ENCODE measurements around the gene DOCK10. TPM values are rescaled to one million over a fixed set of nuclear protein-coding genes. Genes with fewer than 3 reads are reported as not detected.

DOCK10 gene
- total RNA-seq, 1 experiment from 2014 or later: 23.9 TPM

DNA sequence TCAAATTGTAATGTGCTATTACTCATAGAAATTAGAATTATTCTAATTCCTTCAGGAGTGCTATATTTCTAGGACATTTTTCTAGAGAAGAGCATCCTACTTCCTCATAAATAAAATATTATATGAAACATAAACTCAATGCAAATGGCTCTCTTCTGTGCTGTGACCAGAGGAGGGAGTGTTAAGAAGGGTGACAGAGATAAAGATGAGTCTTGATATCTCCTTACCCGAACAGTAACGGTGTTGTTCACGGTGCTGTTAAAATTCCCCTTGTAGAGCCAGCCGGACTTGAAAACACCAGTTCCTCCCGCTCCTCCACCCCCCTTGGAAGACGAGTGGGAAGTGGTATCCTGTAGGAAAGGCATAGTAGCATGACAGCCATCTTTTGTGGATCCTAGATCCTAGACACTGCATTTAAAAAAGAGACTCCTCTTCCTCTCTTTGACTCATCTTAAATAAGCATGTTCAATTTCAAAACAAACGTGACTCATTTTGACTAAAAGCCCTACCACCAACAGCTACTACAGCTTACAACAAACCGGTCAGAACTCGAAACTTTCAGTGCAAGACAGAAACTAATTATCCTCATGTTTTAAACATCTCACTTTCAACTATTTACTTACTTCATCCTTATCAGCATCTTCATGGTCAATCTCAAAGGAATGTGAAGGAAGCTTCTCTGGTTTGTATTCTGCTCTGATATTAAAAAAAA is 156.3 kb downstream of the DOCK10 start:
- DNase-seq (ENCODE audit: extremely low read depth, low read depth): no peak

DNA sequence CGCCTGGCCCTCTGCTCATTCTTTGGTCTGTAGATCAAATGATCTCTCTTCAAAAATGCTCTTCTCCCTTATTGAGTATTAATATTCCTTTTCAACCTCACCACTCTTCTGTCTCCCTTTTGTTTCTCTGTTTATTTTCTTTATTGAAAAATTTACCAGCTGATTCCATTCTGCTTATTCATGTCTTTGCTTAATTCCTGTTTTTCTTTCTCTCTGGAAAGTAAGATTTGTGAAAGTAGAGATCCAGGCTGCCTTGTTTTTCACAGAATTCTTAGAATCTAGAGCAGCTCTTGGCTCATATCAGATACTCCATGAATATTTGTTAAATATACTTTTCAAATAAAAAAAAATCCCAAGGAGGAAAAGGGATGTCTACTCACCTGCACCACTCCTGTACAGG is 157.0 kb downstream of the DOCK10 start:
- no peak for DNase-seq (ENCODE audit: extremely low read depth, low read depth)

DNA sequence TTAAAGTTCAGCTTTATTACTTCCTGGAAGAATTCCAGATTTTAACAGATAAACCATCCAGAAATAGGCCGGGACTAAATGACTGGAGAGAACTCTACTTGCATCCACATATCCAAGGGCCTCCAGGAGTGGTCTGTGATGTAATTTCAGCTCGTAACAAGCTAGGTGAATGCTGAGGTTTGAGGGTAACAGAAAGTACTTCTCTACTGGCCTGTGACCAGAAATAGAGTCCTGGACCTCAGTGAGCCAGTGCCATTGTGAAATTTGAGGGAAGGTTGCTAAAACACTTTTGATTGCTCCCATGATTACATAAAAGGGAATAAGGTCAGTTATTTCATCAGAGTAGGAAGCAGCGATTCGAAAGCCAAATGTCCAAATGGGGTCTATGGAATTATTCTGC is 158.1 kb downstream of the DOCK10 start:
- peak; percentile 50 for DNase-seq (ENCODE audit: extremely low read depth, low read depth)

DNA sequence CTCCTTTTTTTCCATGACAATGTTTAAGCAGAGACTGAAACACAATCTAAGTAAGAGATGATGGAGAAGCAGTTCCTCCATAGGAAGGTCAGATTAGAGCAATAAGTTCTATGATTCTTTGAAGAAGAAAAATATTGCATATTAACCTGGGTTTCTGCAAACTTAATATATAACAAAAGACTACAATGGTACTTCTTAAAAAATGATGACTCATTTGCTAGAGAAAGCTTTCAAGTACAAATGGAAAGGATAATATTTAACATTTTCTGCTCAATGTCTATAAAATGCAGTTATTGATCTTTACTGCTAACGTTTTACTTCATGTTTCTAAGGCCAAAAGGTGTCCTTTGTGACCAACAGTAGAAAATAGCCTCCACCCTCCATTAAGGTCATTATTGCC is 158.6 kb downstream of the DOCK10 start:
- DNase-seq (ENCODE audit: extremely low read depth, low read depth): no peak

DNA sequence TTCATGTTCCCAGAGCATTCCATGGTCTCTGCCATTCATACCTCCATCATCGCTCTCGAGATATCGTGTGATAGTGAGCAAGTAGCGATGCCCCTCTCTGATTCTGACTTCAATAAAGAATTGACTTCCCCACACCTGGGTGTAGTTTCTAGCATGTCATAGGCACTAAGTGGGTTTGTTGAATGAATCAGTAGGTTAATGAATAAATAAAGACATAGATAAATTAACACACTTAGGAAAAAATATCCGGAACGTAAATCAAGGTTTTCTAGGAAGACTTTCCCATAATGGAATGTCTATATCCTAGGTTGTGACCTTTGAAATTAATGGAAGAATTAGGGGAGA is 159.1 kb downstream of the DOCK10 start:
- no peak for DNase-seq (ENCODE audit: extremely low read depth, low read depth)

DNA sequence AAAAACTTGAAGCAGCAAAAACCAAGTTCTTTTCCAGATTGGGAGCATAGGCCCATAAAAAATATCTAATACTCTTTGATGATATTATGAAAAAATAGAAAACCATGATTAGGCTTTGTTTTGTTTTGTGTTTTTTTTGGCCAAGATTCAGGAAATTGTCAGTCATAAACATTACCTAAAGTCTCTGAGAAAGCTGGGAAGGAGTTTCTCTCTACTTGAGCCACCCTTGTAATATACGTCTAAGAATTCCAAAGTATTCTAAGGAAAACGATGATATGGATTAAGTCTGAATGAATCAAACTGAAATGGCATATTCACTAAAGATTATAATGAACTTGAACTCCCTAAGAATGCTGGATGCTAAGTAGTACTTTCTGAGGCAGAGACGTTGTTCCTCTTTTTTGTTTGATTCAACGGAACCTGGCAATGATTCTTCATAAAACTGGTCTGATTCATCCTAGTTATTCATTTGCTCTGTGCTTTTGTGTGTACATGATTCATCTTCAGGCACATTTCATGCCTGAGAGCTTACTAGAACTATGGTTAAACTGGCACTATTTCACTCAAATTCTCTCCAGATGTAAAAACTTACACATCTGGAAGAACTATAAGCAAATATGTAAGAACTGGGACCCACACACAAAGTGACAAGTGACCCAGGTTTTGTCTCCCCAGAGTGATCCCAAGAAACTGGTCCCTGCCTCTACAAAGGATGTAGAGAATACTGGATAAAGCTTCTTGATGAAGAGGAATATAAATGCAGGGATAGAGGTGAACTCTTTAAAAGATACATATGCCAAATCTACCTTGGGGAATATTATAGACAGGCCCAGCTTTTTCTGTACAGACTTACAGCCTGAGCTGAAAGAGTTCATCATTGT is 159.7 kb downstream of the DOCK10 start:
- DNase-seq (ENCODE audit: extremely low read depth, low read depth): no peak

DNA sequence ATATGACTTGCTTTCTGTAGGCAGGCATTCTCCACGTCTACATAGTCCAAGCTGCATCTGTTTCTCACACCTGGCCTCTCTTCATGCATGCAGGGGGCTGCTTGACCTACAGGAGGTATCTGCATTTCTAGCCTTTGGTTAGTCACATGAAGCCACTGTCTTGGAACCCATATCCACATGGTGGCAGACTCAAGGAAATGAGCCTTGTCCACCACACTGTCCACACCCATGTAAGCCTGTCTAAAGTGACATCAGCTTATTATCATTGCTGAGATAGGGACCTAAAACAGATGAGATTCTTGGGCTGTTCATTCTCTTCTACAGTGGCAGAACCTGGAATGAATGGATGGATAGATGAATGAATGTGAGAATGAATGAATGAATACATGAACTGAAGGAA is 160.4 kb downstream of the DOCK10 start:
- no peak for DNase-seq (ENCODE audit: extremely low read depth, low read depth)

DNA sequence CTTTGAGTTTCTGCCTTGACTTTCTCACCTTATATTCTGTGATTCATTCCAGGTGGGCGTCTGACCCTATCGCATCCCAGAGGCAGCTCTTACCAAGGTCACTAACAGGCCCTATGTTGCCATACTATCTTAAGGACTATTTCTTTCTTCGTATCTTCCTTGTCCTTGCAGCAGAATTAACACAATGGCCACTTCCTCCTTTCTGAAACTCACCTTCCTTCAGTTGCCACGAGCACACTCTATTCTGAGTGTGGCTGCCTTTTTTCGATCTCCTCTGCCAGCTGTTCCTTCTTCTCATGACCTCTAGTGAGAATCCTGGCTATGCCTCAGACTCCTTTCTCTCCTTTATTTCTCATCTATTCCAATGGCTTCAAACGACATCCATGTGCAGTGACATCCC is 165.7 kb downstream of the DOCK10 start:
- no peak for DNase-seq (ENCODE audit: extremely low read depth, low read depth)

DNA sequence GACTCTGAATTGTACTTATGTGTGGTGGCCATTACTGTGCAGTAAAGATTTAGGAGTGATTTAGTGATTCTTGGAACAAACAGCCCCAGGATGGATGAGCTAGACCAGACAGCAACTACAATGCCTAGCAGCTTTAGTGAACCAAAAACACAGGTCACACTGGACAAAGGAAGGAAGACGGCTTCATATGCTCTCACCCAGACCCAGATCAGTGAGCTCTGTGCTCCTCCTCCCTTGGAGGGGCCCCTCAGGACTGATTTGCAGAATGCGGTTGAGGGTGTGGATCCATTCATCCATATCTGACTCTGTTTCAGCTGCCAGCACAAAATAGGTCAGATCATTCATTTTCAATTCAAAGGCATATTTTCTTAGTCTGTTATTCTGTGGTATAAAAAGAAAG is 166.4 kb downstream of the DOCK10 start:
- DNase-seq (ENCODE audit: extremely low read depth, low read depth): no peak

DNA sequence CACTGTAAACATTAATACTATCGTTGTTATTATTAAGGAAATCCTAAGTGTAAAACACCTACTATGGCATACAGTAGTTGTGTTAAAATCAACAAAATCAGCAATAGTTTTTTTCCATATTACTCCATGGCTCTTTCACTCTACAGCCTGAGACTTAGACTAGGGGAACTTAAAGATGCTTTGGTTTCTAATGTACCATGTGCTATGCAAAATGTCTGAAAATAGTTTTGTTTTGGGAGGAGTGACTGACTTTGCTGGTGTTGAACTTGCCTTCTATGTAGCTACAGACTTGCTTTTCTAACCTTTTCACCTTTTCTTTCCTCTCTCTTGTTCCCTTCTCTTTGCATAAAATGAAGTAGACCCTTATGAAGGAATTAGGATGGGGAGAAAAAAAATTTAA is 167.1 kb downstream of the DOCK10 start:
- no peak for DNase-seq (ENCODE audit: extremely low read depth, low read depth)

DNA sequence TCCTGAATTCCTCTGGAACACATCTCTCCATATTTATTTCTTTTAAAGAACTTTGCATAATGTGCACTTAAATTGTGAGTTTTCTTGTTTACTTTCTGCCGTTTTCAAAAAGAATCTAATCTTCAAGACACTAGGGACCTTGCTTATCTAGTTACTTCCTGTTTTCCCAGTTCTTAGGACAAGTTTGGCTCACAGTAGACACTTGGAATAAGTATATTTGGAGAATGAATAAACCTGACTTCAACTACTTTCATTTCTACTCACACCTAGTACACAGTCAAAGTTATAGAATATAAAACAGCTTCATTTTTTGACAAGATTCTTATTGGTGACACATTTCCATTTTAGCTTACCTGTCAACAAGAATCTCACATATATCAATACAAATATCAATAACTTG is 170.5 kb downstream of the DOCK10 start:
- no peak for DNase-seq (ENCODE audit: extremely low read depth, low read depth)

DNA sequence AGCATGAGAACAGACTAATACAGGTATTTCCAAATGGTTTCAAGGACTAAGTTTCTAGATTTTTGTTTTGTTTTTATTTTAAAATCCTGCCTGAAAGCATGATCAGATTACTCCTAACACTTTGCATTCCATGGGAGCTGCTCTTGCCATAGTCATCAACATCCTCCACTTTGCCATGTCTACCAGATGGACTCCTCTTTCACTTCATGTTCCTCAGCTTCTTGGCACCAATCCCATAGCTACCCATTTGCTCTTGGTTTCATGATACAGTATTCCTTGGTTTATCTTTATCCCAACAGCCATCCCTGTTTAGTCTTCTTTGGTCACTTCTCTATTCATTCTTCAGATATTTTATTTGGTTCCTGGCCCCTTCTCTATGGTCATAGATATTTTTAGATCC is 171.9 kb downstream of the DOCK10 start:
- no peak for DNase-seq (ENCODE audit: extremely low read depth, low read depth)

DNA sequence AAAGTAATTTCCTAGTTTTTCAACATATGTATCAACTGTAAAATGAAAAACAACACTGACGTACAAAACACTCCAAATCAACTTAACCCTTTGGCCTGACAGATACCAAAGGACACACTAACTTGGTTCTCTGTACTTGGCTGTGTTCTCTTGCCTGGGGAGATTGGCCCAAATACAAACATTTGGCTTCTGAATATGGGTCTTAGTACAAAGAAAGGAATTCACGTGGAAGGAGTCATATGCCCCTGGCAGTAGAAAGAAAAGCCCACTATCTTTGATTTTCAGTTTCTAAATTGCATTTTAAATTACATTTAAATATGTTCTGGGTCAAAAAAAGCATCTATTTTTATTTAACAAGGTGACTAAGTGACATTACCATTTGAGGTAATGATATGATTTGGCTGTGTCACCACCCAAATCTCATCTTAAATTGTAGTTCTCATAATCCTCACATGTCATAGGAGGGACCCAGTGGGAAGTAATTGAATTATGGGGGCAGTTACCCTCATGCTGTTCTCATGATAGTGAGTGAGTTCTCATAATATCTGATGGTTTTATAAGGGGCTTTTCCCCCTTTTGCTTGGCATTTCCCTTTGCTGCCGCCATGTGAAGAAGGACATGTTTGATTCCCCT is 172.6 kb downstream of the DOCK10 start:
- no peak for DNase-seq (ENCODE audit: extremely low read depth, low read depth)

DNA sequence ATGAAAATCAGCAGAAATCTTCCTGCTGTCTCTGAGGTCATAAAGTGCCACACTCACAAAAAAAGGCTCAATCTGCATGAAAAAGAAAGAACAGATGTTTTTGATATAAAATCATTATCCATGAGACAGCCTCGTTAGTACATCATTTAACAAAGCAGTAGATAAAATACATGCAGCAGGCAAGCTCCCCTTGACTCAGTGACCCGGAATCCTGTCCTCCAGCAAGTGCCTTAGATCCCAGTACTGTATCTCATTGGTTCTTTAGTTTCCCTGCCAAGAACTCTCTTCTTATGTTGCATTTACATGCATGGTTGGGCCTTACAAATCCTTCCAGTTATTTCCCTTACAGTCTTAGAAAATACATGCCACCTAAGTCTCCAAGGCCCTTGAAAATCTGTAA is 177.3 kb downstream of the DOCK10 start:
- no peak for DNase-seq (ENCODE audit: extremely low read depth, low read depth)

DNA sequence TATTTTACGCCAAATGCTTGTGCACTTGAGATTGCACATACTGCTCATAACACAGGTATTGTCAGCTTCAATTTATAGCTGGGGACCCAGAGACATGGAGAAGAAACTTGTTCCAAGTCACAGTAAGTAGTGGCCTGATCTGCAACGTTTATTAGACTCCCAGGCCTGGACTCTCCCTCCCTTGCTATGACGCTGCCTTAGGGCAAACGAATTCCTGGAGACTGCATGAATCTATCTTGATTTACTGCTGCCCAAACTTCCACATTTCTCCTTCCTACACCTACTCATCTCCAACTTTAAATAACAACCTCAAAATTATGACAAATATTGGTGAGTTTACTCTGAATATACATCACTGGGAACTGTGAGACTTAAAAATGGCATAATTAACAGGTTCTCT is 181.0 kb downstream of the DOCK10 start:
- no peak for DNase-seq (ENCODE audit: extremely low read depth, low read depth)

DNA sequence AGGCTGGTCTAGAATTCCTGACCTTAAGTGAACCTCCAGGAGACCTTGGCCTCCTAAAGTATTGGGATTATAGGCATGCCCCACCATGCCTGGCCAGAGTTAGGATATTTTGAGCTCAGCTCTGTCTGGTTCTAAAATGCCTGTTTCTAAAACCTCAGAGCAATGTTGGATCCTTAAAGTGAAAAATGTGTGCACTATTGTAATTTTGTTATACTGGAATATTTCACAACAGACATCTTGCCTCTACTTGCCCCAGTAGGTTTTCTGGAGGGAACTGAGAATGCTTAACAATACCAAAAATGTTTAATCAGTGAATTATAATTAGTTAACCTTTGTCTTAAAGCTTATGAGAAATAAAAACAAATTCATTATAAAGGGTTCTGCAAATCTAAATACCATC is 181.5 kb downstream of the DOCK10 start:
- no peak for DNase-seq (ENCODE audit: extremely low read depth, low read depth)

DNA sequence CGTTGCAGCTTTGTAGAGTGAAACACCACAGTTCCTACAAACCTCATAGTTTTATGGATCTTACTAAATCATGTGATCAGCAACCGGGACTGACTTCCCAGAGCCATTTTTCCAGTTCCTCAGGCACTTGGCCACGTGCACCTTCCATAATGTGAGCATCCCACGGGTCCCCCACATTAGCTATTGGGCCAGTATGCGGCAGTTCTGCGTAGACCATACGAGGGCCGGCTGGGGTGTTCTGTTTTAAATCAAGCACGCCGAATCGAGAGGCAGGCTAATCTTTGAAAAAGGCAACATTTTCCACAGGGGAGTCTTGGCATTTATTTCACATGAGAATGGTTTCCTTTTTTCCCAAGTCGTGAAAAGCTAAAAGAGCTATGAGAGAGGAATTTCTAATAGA is 190.5 kb downstream of the DOCK10 start:
- no peak for DNase-seq (ENCODE audit: extremely low read depth, low read depth)

DNA sequence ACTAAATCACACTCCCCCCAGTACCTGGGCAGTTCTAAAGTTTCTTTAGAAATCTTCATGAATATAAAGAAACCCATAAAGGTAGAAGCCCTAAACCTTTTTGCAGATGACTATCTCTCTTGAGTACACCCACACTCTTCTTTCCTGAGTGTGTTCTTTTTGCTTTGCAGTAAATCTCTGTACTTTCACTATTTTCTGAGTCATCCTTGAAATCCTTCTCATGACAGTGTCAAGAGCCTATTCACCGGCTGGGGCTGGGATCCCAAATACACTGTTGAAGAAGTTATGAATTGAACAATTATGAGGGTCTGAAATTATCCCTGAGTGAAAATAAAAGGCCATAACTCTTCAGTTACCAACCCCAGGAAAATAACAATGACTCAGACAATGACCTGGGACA is 192.2 kb downstream of the DOCK10 start:
- peak; percentile 23 for DNase-seq (ENCODE audit: extremely low read depth, low read depth)

DNA sequence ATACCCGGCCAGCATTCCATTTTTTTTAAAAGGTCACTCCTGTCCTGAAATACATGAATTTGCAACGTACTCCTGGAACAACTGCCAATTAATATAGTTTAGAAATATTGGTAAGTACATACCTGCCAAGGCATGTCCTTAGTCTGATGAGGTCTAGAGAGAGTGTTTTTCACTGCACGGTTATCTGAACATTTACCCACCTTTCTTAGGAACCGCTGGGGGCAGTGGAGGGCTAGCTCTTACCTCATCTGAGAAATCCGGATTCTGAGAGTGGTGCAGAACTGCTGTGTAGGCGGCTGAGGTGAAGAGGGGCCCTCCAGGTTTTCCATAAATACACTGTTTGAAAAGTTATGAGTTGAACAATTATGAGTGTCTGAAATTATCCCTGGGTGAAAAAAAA is 193.0 kb downstream of the DOCK10 start:
- no peak for DNase-seq (ENCODE audit: extremely low read depth, low read depth)

DNA sequence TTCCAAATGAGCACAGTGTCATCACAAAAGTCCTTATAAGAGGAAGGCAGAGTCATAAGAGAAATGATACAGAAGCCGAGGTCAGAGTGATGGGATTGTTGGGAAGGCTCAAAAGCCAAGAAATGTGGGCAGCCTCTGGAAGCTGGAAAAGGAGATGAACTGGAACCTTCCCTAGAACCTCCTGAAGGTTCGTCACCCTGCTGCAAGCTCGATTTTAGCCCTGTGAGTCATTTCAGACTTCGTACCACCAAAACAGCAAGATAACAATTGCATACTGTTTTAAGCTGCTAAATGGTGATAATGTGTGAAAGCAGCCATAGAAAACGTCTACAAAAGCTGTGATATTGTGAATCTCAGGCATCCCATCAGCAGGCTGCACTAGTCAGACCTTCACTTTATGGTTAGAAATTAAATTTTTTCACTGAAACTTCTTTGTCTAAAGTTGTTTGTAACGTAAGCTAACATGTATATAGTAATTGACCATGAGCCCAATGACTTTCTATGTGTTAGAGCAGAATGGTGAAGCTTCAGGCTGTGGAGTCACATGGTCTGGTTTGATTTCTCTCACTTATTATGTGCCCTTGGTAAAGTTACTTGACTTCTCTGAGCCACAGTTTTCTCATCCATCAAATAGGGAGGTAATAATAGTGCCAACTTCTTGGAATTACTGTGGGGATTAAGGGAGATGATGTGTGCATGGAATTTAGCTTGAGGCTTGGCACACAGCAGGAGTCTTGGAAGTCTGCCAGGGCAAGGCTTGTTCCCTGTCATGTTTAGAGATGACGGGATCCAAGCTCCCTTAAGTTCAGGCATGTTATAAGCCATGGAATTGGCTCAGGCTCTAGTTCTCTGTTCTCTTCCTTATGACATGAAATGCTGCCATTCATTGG is 194.1 kb downstream of the DOCK10 start:
- peak; percentile 57 for DNase-seq (ENCODE audit: extremely low read depth, low read depth)

DNA sequence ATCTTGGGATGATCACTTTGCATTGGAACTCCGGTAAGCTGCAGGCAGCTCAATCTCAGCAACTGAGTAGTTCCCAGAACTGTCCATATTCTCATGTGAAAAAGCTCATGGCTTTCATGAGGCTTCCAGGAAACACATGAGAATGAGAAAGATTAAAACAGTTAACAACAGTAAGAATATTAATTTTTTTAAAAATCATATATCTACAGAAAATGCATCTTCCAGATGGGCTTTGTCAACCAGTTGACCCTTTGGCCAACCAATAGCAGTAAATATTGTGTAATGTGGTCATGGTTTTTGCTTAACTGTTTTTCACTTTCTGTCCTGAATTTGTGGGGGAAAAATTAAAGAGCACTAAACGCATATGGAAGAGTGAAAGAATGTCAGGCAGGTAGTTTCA is 194.9 kb downstream of the DOCK10 start:
- DNase-seq (ENCODE audit: extremely low read depth, low read depth): no peak
